ENCODE data around the gene ARHGAP24.
"Not testable (repeated sequence)": the region's sequence is repeated elsewhere in the genome, so short reads cannot be mapped to it uniquely, and the experiment has no call there.

The ARHGAP24 gene

GRCh38 chr4:85498068-85498733, 23.3 kb downstream of the ARHGAP24 start:
- Histone ChIP-seq H3K27me3 (ENCODE audit: control insufficient read depth in 1 of 2, insufficient read depth in 2 of 2, low read length in 2 of 2) (no peaks in the 10 kb centered on the region), H3K9ac (ENCODE audit: low read depth in 1 of 2, low read length in 2 of 2) (no peak overlapping the region), H3K9me3 (ENCODE audit: control insufficient read depth in 1 of 2, low read length in 2 of 2) (no peaks in the 10 kb centered on the region), H3K4me3 (ENCODE audit: low read depth in 1 of 2, low read length in 2 of 2) (no peak overlapping the region), H3K4me1 (ENCODE audit: control insufficient read depth in 1 of 2, insufficient read depth in 2 of 2, low read length in 2 of 2) (peaks cover 0 to 9% of the 10 kb centered on the region in 2 donors), H3K27ac (ENCODE audit: low read depth, low read length) (no peak overlapping the region), H3K36me3 (ENCODE audit: control insufficient read depth in 1 of 2, insufficient read depth in 2 of 2, low read length in 2 of 2) (no peaks in the 10 kb centered on the region)

GRCh38 chr4:85499573-85499972, 24.6 kb downstream of the ARHGAP24 start:
- Histone ChIP-seq H3K27me3 (ENCODE audit: control insufficient read depth in 1 of 2, insufficient read depth in 2 of 2, low read length in 2 of 2) (no peaks in the 10 kb centered on the region), H3K36me3 (ENCODE audit: control insufficient read depth in 1 of 2, insufficient read depth in 2 of 2, low read length in 2 of 2) (no peaks in the 10 kb centered on the region), H3K4me1 (ENCODE audit: control insufficient read depth in 1 of 2, insufficient read depth in 2 of 2, low read length in 2 of 2) (peaks cover 0 to 9% of the 10 kb centered on the region in 2 donors), H3K9me3 (ENCODE audit: control insufficient read depth in 1 of 2, low read length in 2 of 2) (no peaks in the 10 kb centered on the region), H3K9ac (ENCODE audit: low read depth in 1 of 2, low read length in 2 of 2) (no peak overlapping the region), H3K4me3 (ENCODE audit: low read depth in 1 of 2, low read length in 2 of 2) (no peak overlapping the region), H3K27ac (ENCODE audit: low read depth, low read length) (no peak overlapping the region)

GRCh38 chr4:85500110-85500867, 25.3 kb downstream of the ARHGAP24 start:
- Histone ChIP-seq H3K27ac (ENCODE audit: low read depth, low read length) (no peak overlapping the region), H3K4me1 (ENCODE audit: control insufficient read depth in 1 of 2, insufficient read depth in 2 of 2, low read length in 2 of 2) (peaks cover 0 to 9% of the 10 kb centered on the region in 2 donors), H3K27me3 (ENCODE audit: control insufficient read depth in 1 of 2, insufficient read depth in 2 of 2, low read length in 2 of 2) (no peaks in the 10 kb centered on the region), H3K36me3 (ENCODE audit: control insufficient read depth in 1 of 2, insufficient read depth in 2 of 2, low read length in 2 of 2) (no peaks in the 10 kb centered on the region), H3K4me3 (ENCODE audit: low read depth in 1 of 2, low read length in 2 of 2) (no peak overlapping the region), H3K9ac (ENCODE audit: low read depth in 1 of 2, low read length in 2 of 2) (no peak overlapping the region), H3K9me3 (ENCODE audit: control insufficient read depth in 1 of 2, low read length in 2 of 2) (no peaks in the 10 kb centered on the region)

GRCh38 chr4:85501145-85501544, 26.2 kb downstream of the ARHGAP24 start:
- H3K27ac ChIP-seq (ENCODE audit: low read depth, low read length); H3K4me3 ChIP-seq (ENCODE audit: low read depth in 1 of 2, low read length in 2 of 2); H3K9ac ChIP-seq (ENCODE audit: low read depth in 1 of 2, low read length in 2 of 2); H3K9me3 ChIP-seq (ENCODE audit: control insufficient read depth in 1 of 2, low read length in 2 of 2); H3K4me1 ChIP-seq (ENCODE audit: control insufficient read depth in 1 of 2, insufficient read depth in 2 of 2, low read length in 2 of 2); H3K27me3 ChIP-seq (ENCODE audit: control insufficient read depth in 1 of 2, insufficient read depth in 2 of 2, low read length in 2 of 2); H3K36me3 ChIP-seq (ENCODE audit: control insufficient read depth in 1 of 2, insufficient read depth in 2 of 2, low read length in 2 of 2): not testable (repeated sequence)

- Histone ChIP-seq H3K9ac (ENCODE audit: low read depth in 1 of 2, low read length in 2 of 2) (no peak overlapping the region), H3K27me3 (ENCODE audit: control insufficient read depth in 1 of 2, insufficient read depth in 2 of 2, low read length in 2 of 2) (no peaks in the 10 kb centered on the region), H3K27ac (ENCODE audit: low read depth, low read length) (no peak overlapping the region), H3K9me3 (ENCODE audit: control insufficient read depth in 1 of 2, low read length in 2 of 2) (no peaks in the 10 kb centered on the region), H3K4me3 (ENCODE audit: low read depth in 1 of 2, low read length in 2 of 2) (no peak overlapping the region), H3K36me3 (ENCODE audit: control insufficient read depth in 1 of 2, insufficient read depth in 2 of 2, low read length in 2 of 2) (no peaks in the 10 kb centered on the region), H3K4me1 (ENCODE audit: control insufficient read depth in 1 of 2, insufficient read depth in 2 of 2, low read length in 2 of 2) (peaks cover 0 to 5% of the 10 kb centered on the region in 2 donors)
Observed at GRCh38 chr4:85508654-85509053, 33.7 kb downstream of the ARHGAP24 start.

- Histone ChIP-seq H3K4me1 (ENCODE audit: control insufficient read depth in 1 of 2, insufficient read depth in 2 of 2, low read length in 2 of 2) (peaks cover 0 to 5% of the 10 kb centered on the region in 2 donors), H3K27ac (ENCODE audit: low read depth, low read length) (no peak overlapping the region), H3K4me3 (ENCODE audit: low read depth in 1 of 2, low read length in 2 of 2) (peak overlapping the region; percentile 33 to 62), H3K27me3 (ENCODE audit: control insufficient read depth in 1 of 2, insufficient read depth in 2 of 2, low read length in 2 of 2) (no peaks in the 10 kb centered on the region), H3K36me3 (ENCODE audit: control insufficient read depth in 1 of 2, insufficient read depth in 2 of 2, low read length in 2 of 2) (no peaks in the 10 kb centered on the region), H3K9me3 (ENCODE audit: control insufficient read depth in 1 of 2, low read length in 2 of 2) (no peaks in the 10 kb centered on the region), H3K9ac (ENCODE audit: low read depth in 1 of 2, low read length in 2 of 2) (no peak overlapping the region)
Observed at GRCh38 chr4:85509882-85510631, 35.1 kb downstream of the ARHGAP24 start.

- Histone ChIP-seq H3K27me3 (ENCODE audit: control insufficient read depth in 1 of 2, insufficient read depth in 2 of 2, low read length in 2 of 2) (no peaks in the 10 kb centered on the region), H3K9me3 (ENCODE audit: control insufficient read depth in 1 of 2, low read length in 2 of 2) (no peaks in the 10 kb centered on the region), H3K9ac (ENCODE audit: low read depth in 1 of 2, low read length in 2 of 2) (no peak overlapping the region), H3K36me3 (ENCODE audit: control insufficient read depth in 1 of 2, insufficient read depth in 2 of 2, low read length in 2 of 2) (no peaks in the 10 kb centered on the region), H3K27ac (ENCODE audit: low read depth, low read length) (no peak overlapping the region), H3K4me3 (ENCODE audit: low read depth in 1 of 2, low read length in 2 of 2) (peak overlapping the region; percentile 33 to 62), H3K4me1 (ENCODE audit: control insufficient read depth in 1 of 2, insufficient read depth in 2 of 2, low read length in 2 of 2) (peaks cover 0 to 5% of the 10 kb centered on the region in 2 donors)
Observed at GRCh38 chr4:85510632-85510984, 35.7 kb downstream of the ARHGAP24 start.

- Histone ChIP-seq H3K9me3 (ENCODE audit: control insufficient read depth in 1 of 2, low read length in 2 of 2) (no peaks in the 10 kb centered on the region), H3K27me3 (ENCODE audit: control insufficient read depth in 1 of 2, insufficient read depth in 2 of 2, low read length in 2 of 2) (no peaks in the 10 kb centered on the region), H3K4me3 (ENCODE audit: low read depth in 1 of 2, low read length in 2 of 2) (no peak overlapping the region), H3K4me1 (ENCODE audit: control insufficient read depth in 1 of 2, insufficient read depth in 2 of 2, low read length in 2 of 2) (peaks cover 0 to 5% of the 10 kb centered on the region in 2 donors), H3K9ac (ENCODE audit: low read depth in 1 of 2, low read length in 2 of 2) (no peak overlapping the region), H3K36me3 (ENCODE audit: control insufficient read depth in 1 of 2, insufficient read depth in 2 of 2, low read length in 2 of 2) (no peaks in the 10 kb centered on the region), H3K27ac (ENCODE audit: low read depth, low read length) (no peak overlapping the region)
Observed at GRCh38 chr4:85512446-85513205, 37.7 kb downstream of the ARHGAP24 start.

GRCh38 chr4:85514117-85514516, 39.2 kb downstream of the ARHGAP24 start:
- Histone ChIP-seq H3K9me3 (ENCODE audit: control insufficient read depth in 1 of 2, low read length in 2 of 2) (no peaks in the 10 kb centered on the region), H3K27me3 (ENCODE audit: control insufficient read depth in 1 of 2, insufficient read depth in 2 of 2, low read length in 2 of 2) (no peaks in the 10 kb centered on the region), H3K9ac (ENCODE audit: low read depth in 1 of 2, low read length in 2 of 2) (no peak overlapping the region), H3K36me3 (ENCODE audit: control insufficient read depth in 1 of 2, insufficient read depth in 2 of 2, low read length in 2 of 2) (no peaks in the 10 kb centered on the region), H3K4me1 (ENCODE audit: control insufficient read depth in 1 of 2, insufficient read depth in 2 of 2, low read length in 2 of 2) (no peaks in the 10 kb centered on the region), H3K4me3 (ENCODE audit: low read depth in 1 of 2, low read length in 2 of 2) (peak overlapping the region in 1 of 2 donors; percentile 20), H3K27ac (ENCODE audit: low read depth, low read length) (no peak overlapping the region)

All from duodenal mucosa (tissue), 2 donors.